Activated T-helper 1 cell treated with anti-CD3 and anti-CD28 coated beads, Interleukin-12 subunit alpha, Interleukin-12 subunit beta, Interleukin-2, Interleukin-4 antibody, amounts not matched to agents 30 ng/mL and 10 ng/mL and 1 ng/mL, durations not matched to agents 14 hours and 24 hours and 36 hours (primary cell): ENCODE measurements around the gene IFNAR2. TPM values are rescaled to one million over a fixed set of nuclear protein-coding genes. Genes with fewer than 3 reads are reported as not detected.
"Not testable (repeated sequence)": the region's sequence is repeated elsewhere in the genome, so short reads cannot be mapped to it uniquely, and the experiment has no call there.

Source experiments
- DNase-seq: peaks from one replicate; pipeline ENCODE4 v3.0.0; 2021; ENCODE audit warnings: low spot score
- H3K27ac Mint-ChIP-seq: one replicate; pipeline ENCODE4 v1.8.0; 2021; ENCODE audit warnings: mild to moderate bottlenecking, mixed read lengths
- H3K27me3 Mint-ChIP-seq: one replicate; pipeline ENCODE4 v1.8.0; 2022; ENCODE audit warnings: mild to moderate bottlenecking, moderate library complexity, mixed read lengths; ENCODE audit not compliant: insufficient read depth
- H3K36me3 Mint-ChIP-seq: one replicate; pipeline ENCODE4 v1.8.0; 2021; ENCODE audit warnings: low read depth, mixed read lengths
- H3K4me1 Mint-ChIP-seq: one replicate; pipeline ENCODE4 v1.8.0; 2021; ENCODE audit warnings: low read depth, mixed read lengths
- H3K4me3 Mint-ChIP-seq: one replicate; pipeline ENCODE4 v1.8.0; 2021; ENCODE audit warnings: mild to moderate bottlenecking, moderate library complexity, mixed read lengths
- H3K9me3 Mint-ChIP-seq: one replicate; pipeline ENCODE4 v1.8.0; 2021; ENCODE audit warnings: mixed read lengths
- intact Hi-C: fragments of 100-400 bp; cut with micrococcal nuclease; formaldehyde crosslinking; loops from one replicate; pipeline ENCODE4 v1.15.1; 2024
- total RNA-seq: library from RNA; stranded (reverse); gene quantifications from 2 replicates; pipeline ENCODE4 v1.2.3, GENCODE V29; 2022

IFNAR2 gene
- total RNA-seq, 1 donor from 2014 or later = 33.5 TPM

- intact Hi-C loops = no loop called here
- peaks cover 10% of the 10 kb centered on the region for H3K27me3 Mint-ChIP-seq
- H3K9me3 Mint-ChIP-seq = peaks cover 6% of the 10 kb centered on the region
- H3K4me1 Mint-ChIP-seq = peaks cover 33% of the 10 kb centered on the region
- H3K4me3 Mint-ChIP-seq = no peak overlapping the region
- no peak for DNase-seq
- H3K27ac Mint-ChIP-seq = no peak overlapping the region
- peaks cover 6% of the 10 kb centered on the region for H3K36me3 Mint-ChIP-seq
Observed at GRCh38 chr21:33203371-33203724, 26.4 kb upstream of the IFNAR2 start.

- DNase-seq = no peak
- intact Hi-C loops = loop anchor here (1.0 kb wide), 1 partner anchor 26 kb away; no protein-coding TSS in a partner anchor
- no peaks in the 10 kb centered on the region for H3K27me3 Mint-ChIP-seq
- H3K4me1 Mint-ChIP-seq = peaks cover 28% of the 10 kb centered on the region
- peak overlapping the region; percentile 84 for H3K27ac Mint-ChIP-seq
- H3K4me3 Mint-ChIP-seq = peak overlapping the region; percentile 24
- peaks cover 6% of the 10 kb centered on the region for H3K36me3 Mint-ChIP-seq
- H3K9me3 Mint-ChIP-seq = peaks cover 10% of the 10 kb centered on the region
Observed at GRCh38 chr21:33205476-33205875, 24.3 kb upstream of the IFNAR2 start.

GRCh38 chr21:33206771-33207281, 22.9 kb upstream of the IFNAR2 start:
- Mint-ChIP-seq H3K27me3 (no peaks in the 10 kb centered on the region), H3K9me3 (peaks cover 10% of the 10 kb centered on the region), H3K27ac (no peak overlapping the region), H3K4me3 (no peak overlapping the region), H3K36me3 (peaks cover 6% of the 10 kb centered on the region), H3K4me1 (peaks cover 32% of the 10 kb centered on the region)
- DNase-seq = no peak
- intact Hi-C loops = no loop called here

- no peak for DNase-seq
- H3K4me3 Mint-ChIP-seq = no peak overlapping the region
- H3K4me1 Mint-ChIP-seq = peaks cover 40% of the 10 kb centered on the region
- no peaks in the 10 kb centered on the region for H3K27me3 Mint-ChIP-seq
- intact Hi-C loops = no loop called here
- peaks cover 7% of the 10 kb centered on the region for H3K36me3 Mint-ChIP-seq
- H3K27ac Mint-ChIP-seq = no peak overlapping the region
- peaks cover 10% of the 10 kb centered on the region for H3K9me3 Mint-ChIP-seq
Observed at GRCh38 chr21:33207449-33208149, 22.1 kb upstream of the IFNAR2 start.

- intact Hi-C loops = no loop called here
- H3K4me1 Mint-ChIP-seq = peaks cover 42% of the 10 kb centered on the region
Observed at GRCh38 chr21:33208534-33208933, 21.2 kb upstream of the IFNAR2 start.

GRCh38 chr21:33211305-33211704, 18.4 kb upstream of the IFNAR2 start:
- no peak overlapping the region for H3K4me3 Mint-ChIP-seq
- H3K4me1 Mint-ChIP-seq = peaks cover 45% of the 10 kb centered on the region
- H3K9me3 Mint-ChIP-seq = peaks cover 10% of the 10 kb centered on the region
- intact Hi-C loops = no loop called here
- peaks cover 7% of the 10 kb centered on the region for H3K36me3 Mint-ChIP-seq
- no peak for DNase-seq
- no peak overlapping the region for H3K27ac Mint-ChIP-seq
- H3K27me3 Mint-ChIP-seq = no peaks in the 10 kb centered on the region

More at GRCh38 chr21:33208534-33208933, 21.2 kb upstream of the IFNAR2 start:
- Mint-ChIP-seq H3K36me3 (peaks cover 7% of the 10 kb centered on the region), H3K4me3 (no peak overlapping the region), H3K27ac (peak overlapping the region; percentile 15), H3K9me3 (peaks cover 10% of the 10 kb centered on the region), H3K27me3 (no peaks in the 10 kb centered on the region)
- no peak for DNase-seq

- Mint-ChIP-seq H3K27ac (no peak overlapping the region), H3K4me3 (no peak overlapping the region), H3K36me3 (peaks cover 8% of the 10 kb centered on the region), H3K27me3 (no peaks in the 10 kb centered on the region), H3K4me1 (peaks cover 50% of the 10 kb centered on the region), H3K9me3 (peaks cover 10% of the 10 kb centered on the region)
- intact Hi-C loops = no loop called here
- no peak for DNase-seq
Observed at GRCh38 chr21:33211732-33212131, 18.0 kb upstream of the IFNAR2 start.

- intact Hi-C loops = no loop called here
- no peaks in the 10 kb centered on the region for H3K27me3 Mint-ChIP-seq
- peaks cover 53% of the 10 kb centered on the region for H3K4me1 Mint-ChIP-seq
- peak overlapping the region; percentile 6 for H3K4me3 Mint-ChIP-seq
- DNase-seq = no peak
- peaks cover 7% of the 10 kb centered on the region for H3K36me3 Mint-ChIP-seq
- peaks cover 10% of the 10 kb centered on the region for H3K9me3 Mint-ChIP-seq
- H3K27ac Mint-ChIP-seq = peak overlapping the region; percentile 57
Observed at GRCh38 chr21:33212159-33212851, 17.4 kb upstream of the IFNAR2 start.

GRCh38 chr21:33214056-33214455, 15.7 kb upstream of the IFNAR2 start:
- DNase-seq = no peak
- Mint-ChIP-seq H3K4me1 (peaks cover 62% of the 10 kb centered on the region), H3K27me3 (no peaks in the 10 kb centered on the region), H3K9me3 (no peaks in the 10 kb centered on the region), H3K27ac (no peak overlapping the region), H3K36me3 (peaks cover 9% of the 10 kb centered on the region), H3K4me3 (no peak overlapping the region)
- intact Hi-C loops = no loop called here

- Mint-ChIP-seq H3K27me3 (no peaks in the 10 kb centered on the region), H3K27ac (no peak overlapping the region), H3K36me3 (peaks cover 12% of the 10 kb centered on the region), H3K4me1 (peaks cover 60% of the 10 kb centered on the region), H3K4me3 (no peak overlapping the region), H3K9me3 (peaks cover 4% of the 10 kb centered on the region)
- intact Hi-C loops = no loop called here
- DNase-seq = no peak
Observed at GRCh38 chr21:33217138-33217520, 12.6 kb upstream of the IFNAR2 start.

- Mint-ChIP-seq H3K4me1 (peaks cover 41% of the 10 kb centered on the region), H3K36me3 (peaks cover 12% of the 10 kb centered on the region), H3K27ac (no peak overlapping the region), H3K9me3 (peaks cover 4% of the 10 kb centered on the region), H3K27me3 (peaks cover 6% of the 10 kb centered on the region), H3K4me3 (no peak overlapping the region)
- intact Hi-C loops = no loop called here
- no peak for DNase-seq
Observed at GRCh38 chr21:33219300-33219699, 10.4 kb upstream of the IFNAR2 start.

GRCh38 chr21:33219954-33220353, 9.8 kb upstream of the IFNAR2 start:
- peaks cover 12% of the 10 kb centered on the region for H3K36me3 Mint-ChIP-seq
- peaks cover 36% of the 10 kb centered on the region for H3K4me1 Mint-ChIP-seq
- no peak overlapping the region for H3K27ac Mint-ChIP-seq
- peaks cover 12% of the 10 kb centered on the region for H3K27me3 Mint-ChIP-seq
- intact Hi-C loops = no loop called here
- DNase-seq = no peak
- H3K9me3 Mint-ChIP-seq = peaks cover 4% of the 10 kb centered on the region
- no peak overlapping the region for H3K4me3 Mint-ChIP-seq

GRCh38 chr21:33225376-33225775, 4.4 kb upstream of the IFNAR2 start:
- H3K9me3 Mint-ChIP-seq, H3K27ac Mint-ChIP-seq, H3K4me3 Mint-ChIP-seq, intact Hi-C loops, DNase-seq, H3K36me3 Mint-ChIP-seq: not testable (repeated sequence)
- peaks cover 17% of the 10 kb centered on the region for H3K4me1 Mint-ChIP-seq
- H3K27me3 Mint-ChIP-seq = peaks cover 17% of the 10 kb centered on the region
